HepG2 (cell line): ENCODE results near the gene AUP1. TPM values are rescaled to one million over a fixed set of nuclear protein-coding genes. Genes with fewer than 3 reads are reported as not detected.

Experiments used
- ATRX ChIP-seq: sonication (generic); formaldehyde crosslinking; IDR thresholded peaks from 2 replicates; pipeline ENCODE4 v1.4.0; 2020; ENCODE audit warnings: missing genetic modification reagents, borderline replicate concordance
- FOSL1 ChIP-seq: sonication (generic); formaldehyde crosslinking; IDR thresholded peaks from 2 replicates; pipeline ENCODE4 v1.9.0; 2021; ENCODE audit warnings: missing genetic modification reagents, borderline replicate concordance
- FOXA3 ChIP-seq: IDR thresholded peaks from 2 replicates; pipeline ENCODE4 v1.6.1; 2016; ENCODE audit warnings: missing genetic modification reagents, missing compliant biosample characterization
- KDM1A ChIP-seq: IDR thresholded peaks from 2 replicates; pipeline ENCODE4 v1.6.1; 2016; ENCODE audit warnings: missing compliant biosample characterization
- SIN3B ChIP-seq: fragments of 150-350 bp; IDR thresholded peaks from 2 replicates; pipeline ENCODE4 v1.6.1; 2014; ENCODE audit warnings: low read length
- TMF1 ChIP-seq: sonication (generic); formaldehyde crosslinking; IDR thresholded peaks from 2 replicates; pipeline ENCODE4 v1.8.1; 2022; ENCODE audit warnings: low read depth, missing genetic modification reagents
- ZBTB3 ChIP-seq: sonication (generic); formaldehyde crosslinking; IDR thresholded peaks from 2 replicates; pipeline ENCODE4 v1.4.0; 2020; ENCODE audit warnings: low read depth, mild to moderate bottlenecking, moderate library complexity, missing genetic modification reagents, borderline replicate concordance
- ZMYM3 ChIP-seq: sonication (generic); formaldehyde crosslinking; IDR thresholded peaks from 2 replicates; pipeline ENCODE4 v1.5.1; 2020; ENCODE audit warnings: mild to moderate bottlenecking, missing genetic modification reagents
- polyA plus RNA-seq, 8 experiments: library from polyadenylated mRNA; depleted of rRNA in 3 of 8; stranded (reverse) in 7 of 8; unstranded in 1 of 8; fragments of >200 nt; fragmentation: Illumina TruSeq in 4 of 8; extraction: Trizol in 4 of 8; gene quantifications; 2 replicates each; pipeline versions ENCODE4 v1.2.1 to v1.2.3, GENCODE V29; 2011 to 2016; ENCODE audit warnings: low read depth in 4 of 8, missing spikeins in 1 of 8, mixed read lengths in 1 of 8; ENCODE audit not compliant: insufficient read depth in 1 of 8
- total RNA-seq, 5 experiments: library from RNA; depleted of rRNA; stranded (reverse); fragments of >200 nt; fragmentation: Illumina TruSeq; extraction: Trizol; gene quantifications; 2 replicates each; pipeline ENCODE4 v1.2.3, GENCODE V29; 2016; ENCODE audit warnings: low read depth in 1 of 5
- TF ChIP-seq, protein P1 (sequence below): sonication (generic); formaldehyde crosslinking; IDR thresholded peaks from 2 replicates; pipeline ENCODE4 v1.4.0; 2020; ENCODE audit warnings: missing genetic modification reagents

Gene AUP1
- total and polyA plus RNA-seq, 2 of the 13 experiments (the other 11 are each of a cell fraction or from before 2014, with no cell fraction given), result 174 to 267 TPM

GRCh38 chr2:74507926-74508520 is 21.5 kb downstream of the AUP1 start (continued):
- TF ChIP-seq, protein P1, sequence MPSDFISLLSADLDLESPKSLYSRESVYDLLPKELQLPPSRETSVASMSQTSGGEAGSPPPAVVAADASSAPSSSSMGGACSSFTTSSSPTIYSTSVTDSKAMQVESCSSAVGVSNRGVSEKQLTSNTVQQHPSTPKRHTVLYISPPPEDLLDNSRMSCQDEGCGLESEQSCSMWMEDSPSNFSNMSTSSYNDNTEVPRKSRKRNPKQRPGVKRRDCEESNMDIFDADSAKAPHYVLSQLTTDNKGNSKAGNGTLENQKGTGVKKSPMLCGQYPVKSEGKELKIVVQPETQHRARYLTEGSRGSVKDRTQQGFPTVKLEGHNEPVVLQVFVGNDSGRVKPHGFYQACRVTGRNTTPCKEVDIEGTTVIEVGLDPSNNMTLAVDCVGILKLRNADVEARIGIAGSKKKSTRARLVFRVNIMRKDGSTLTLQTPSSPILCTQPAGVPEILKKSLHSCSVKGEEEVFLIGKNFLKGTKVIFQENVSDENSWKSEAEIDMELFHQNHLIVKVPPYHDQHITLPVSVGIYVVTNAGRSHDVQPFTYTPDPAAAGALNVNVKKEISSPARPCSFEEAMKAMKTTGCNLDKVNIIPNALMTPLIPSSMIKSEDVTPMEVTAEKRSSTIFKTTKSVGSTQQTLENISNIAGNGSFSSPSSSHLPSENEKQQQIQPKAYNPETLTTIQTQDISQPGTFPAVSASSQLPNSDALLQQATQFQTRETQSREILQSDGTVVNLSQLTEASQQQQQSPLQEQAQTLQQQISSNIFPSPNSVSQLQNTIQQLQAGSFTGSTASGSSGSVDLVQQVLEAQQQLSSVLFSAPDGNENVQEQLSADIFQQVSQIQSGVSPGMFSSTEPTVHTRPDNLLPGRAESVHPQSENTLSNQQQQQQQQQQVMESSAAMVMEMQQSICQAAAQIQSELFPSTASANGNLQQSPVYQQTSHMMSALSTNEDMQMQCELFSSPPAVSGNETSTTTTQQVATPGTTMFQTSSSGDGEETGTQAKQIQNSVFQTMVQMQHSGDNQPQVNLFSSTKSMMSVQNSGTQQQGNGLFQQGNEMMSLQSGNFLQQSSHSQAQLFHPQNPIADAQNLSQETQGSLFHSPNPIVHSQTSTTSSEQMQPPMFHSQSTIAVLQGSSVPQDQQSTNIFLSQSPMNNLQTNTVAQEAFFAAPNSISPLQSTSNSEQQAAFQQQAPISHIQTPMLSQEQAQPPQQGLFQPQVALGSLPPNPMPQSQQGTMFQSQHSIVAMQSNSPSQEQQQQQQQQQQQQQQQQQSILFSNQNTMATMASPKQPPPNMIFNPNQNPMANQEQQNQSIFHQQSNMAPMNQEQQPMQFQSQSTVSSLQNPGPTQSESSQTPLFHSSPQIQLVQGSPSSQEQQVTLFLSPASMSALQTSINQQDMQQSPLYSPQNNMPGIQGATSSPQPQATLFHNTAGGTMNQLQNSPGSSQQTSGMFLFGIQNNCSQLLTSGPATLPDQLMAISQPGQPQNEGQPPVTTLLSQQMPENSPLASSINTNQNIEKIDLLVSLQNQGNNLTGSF (CRISPR knock-in tag), result no peak
- TF ChIP-seq SIN3B (no peak), TMF1 (CRISPR knock-in tag) (no peak), ZBTB3 (CRISPR knock-in tag) (no peak), ATRX (CRISPR knock-in tag) (no peak), FOXA3 (CRISPR knock-in tag) (no peak), KDM1A (CRISPR knock-in tag) (no peak), FOSL1 (no peak), ZMYM3 (peak; percentile 74; the same call in 1 of the 2 replicates)
- TF ChIP-seq, all 625 proteins: peak for 58
